GM12878 (cell line): Measurements from ENCODE around the gene NOS3. TPM values are rescaled to one million over a fixed set of nuclear protein-coding genes. Genes with fewer than 3 reads are reported as not detected.

Experiments used
- ATAC-seq: fragments of 200-7000 bp; cut with Tn5 transposase; 3 replicates; pipeline ENCODE4 v1.9.1; 2020; ENCODE audit warnings: mild to moderate bottlenecking, moderate library complexity
- BruUV-seq: library from RNA; stranded (reverse); fragments of 400-500 nt; replicated peaks from 2 replicates; lab custom pipeline; 2021; lab: Mats Ljungman, UMichigan
- CTCF ChIA-PET: fragments of 300-600 bp; sonication (Branson Sonifier 250); formaldehyde crosslinking; extraction: SDS; loops from one replicate; lab custom pipeline; 2021; ENCODE audit warnings: inconsistent platforms; lab: Yijun Ruan, JAX
- POLR2A ChIA-PET: fragments of 350-600 bp; formaldehyde crosslinking; extraction: SDS; loops from one replicate; lab custom pipeline; 2021; ENCODE audit warnings: inconsistent platforms; lab: Charles Lee
- RAD21 ChIA-PET: fragments of 300-600 bp; sonication (Branson Sonifier 250); formaldehyde crosslinking; loops from one replicate; lab custom pipeline; 2023; ENCODE audit warnings: antibody characterized with exemption; ENCODE audit not compliant: unreplicated experiment; lab: Charles Lee
- SMC1A ChIA-PET: fragments of 300-600 bp; sonication (Branson Sonifier 250); formaldehyde crosslinking; loops from one replicate; lab custom pipeline; 2023; ENCODE audit not compliant: unreplicated experiment, uncharacterized antibody; lab: Charles Lee
- DNase-seq: peaks from one replicate; pipeline ENCODE4 v3.0.0-alpha.2; 2011; ENCODE audit warnings: low read depth, low spot score
- FAIRE-seq: peaks from 3 replicates; lab custom pipeline; 2011; peaks lifted over from hg19 to GRCh38; lab: Jason Lieb, UNC
- H2AFZ ChIP-seq: 2 replicates; pipeline ENCODE4 v1.6.0; 2011; ENCODE audit warnings: low read depth, low read length, control low read depth; ENCODE audit not compliant: control insufficient read depth
- H3K27ac ChIP-seq: 2 replicates; pipeline ENCODE4 v1.5.1; 2011; ENCODE audit warnings: control low read depth; ENCODE audit not compliant: control insufficient read depth, insufficient read depth
- H3K27me3 ChIP-seq, 2 experiments: replicated peaks in 1 of 2; 2 replicates each; pipeline versions ENCODE4 v1.6.0 to v1.6.1; 2011; ENCODE audit warnings: low read length in 1 of 2; ENCODE audit not compliant: control insufficient read depth in 2 of 2, insufficient read depth in 2 of 2
- H3K36me3 ChIP-seq, 2 experiments: 2 replicates each; pipeline ENCODE4 v1.5.1; 2011; ENCODE audit warnings: low read length in 1 of 2; ENCODE audit not compliant: control insufficient read depth in 2 of 2, insufficient read depth in 2 of 2
- H3K4me1 ChIP-seq: 2 replicates; pipeline ENCODE4 v1.6.1; 2011; ENCODE audit warnings: mild to moderate bottlenecking, low read length, moderate library complexity, mixed read lengths; ENCODE audit not compliant: control insufficient read depth, insufficient read depth
- H3K4me2 ChIP-seq: 2 replicates; pipeline ENCODE4 v1.6.0; 2011; ENCODE audit warnings: control low read depth; ENCODE audit not compliant: control insufficient read depth, insufficient read depth
- H3K4me3 ChIP-seq: fragments of 200-600 bp; sonication (generic); 2 replicates; pipeline ENCODE4 v1.5.1; 2016
- H3K79me2 ChIP-seq: 2 replicates; pipeline ENCODE4 v1.6.0; 2011; ENCODE audit warnings: low read length; ENCODE audit not compliant: control insufficient read depth, insufficient read depth
- H3K9ac ChIP-seq: 2 replicates; pipeline ENCODE4 v1.8.0; 2011; ENCODE audit warnings: low read length, control low read depth, mixed read lengths; ENCODE audit not compliant: control insufficient read depth, insufficient read depth
- H3K9me3 ChIP-seq: replicated peaks from 3 replicates; pipeline ENCODE4 v1.5.1; 2011; ENCODE audit warnings: mild to moderate bottlenecking, low read length; ENCODE audit not compliant: control insufficient read depth, insufficient read depth
- H4K20me1 ChIP-seq: 2 replicates; pipeline ENCODE4 v1.6.0; 2011; ENCODE audit not compliant: control insufficient read depth, insufficient read depth
- BACH1 ChIP-seq: fragments of 450-650 bp; IDR thresholded peaks from 2 replicates; pipeline ENCODE4 v1.6.1; 2017; ENCODE audit warnings: mild to moderate bottlenecking, borderline replicate concordance
- CHD2 ChIP-seq: IDR thresholded peaks from 2 replicates; pipeline ENCODE4 v1.6.1; 2011; ENCODE audit warnings: low read depth, low read length, improper control_type of control experiment, borderline replicate concordance
- CHD4 ChIP-seq: fragments of 200-600 bp; sonication (generic); IDR thresholded peaks from 2 replicates; pipeline ENCODE4 v1.6.1; 2016; ENCODE audit warnings: mild to moderate bottlenecking
- IKZF1 ChIP-seq: fragments of 450-650 bp; conservative IDR thresholded peaks from 2 replicates; pipeline ENCODE4 v1.6.1; 2017; ENCODE audit warnings: antibody characterized with exemption, mild to moderate bottlenecking
- KLF5 ChIP-seq: fragments of 450-650 bp; IDR thresholded peaks from 2 replicates; pipeline ENCODE4 v1.6.1; 2014; ENCODE audit warnings: mild to moderate bottlenecking; ENCODE audit not compliant: partially characterized antibody
- MTA3 ChIP-seq: IDR thresholded peaks from 2 replicates; pipeline ENCODE4 v1.6.1; 2012; ENCODE audit warnings: low read length, inconsistent platforms, borderline replicate concordance
- NFYB ChIP-seq: IDR thresholded peaks from 2 replicates; pipeline ENCODE4 v1.6.1; 2011; ENCODE audit warnings: low read depth, mild to moderate bottlenecking, low read length, improper control_type of control experiment, moderate library complexity; ENCODE audit not compliant: insufficient read depth
- RCOR1 ChIP-seq: conservative IDR thresholded peaks from 2 replicates; pipeline ENCODE4 v1.6.1; 2012; ENCODE audit warnings: low read depth, low read length, improper control_type of control experiment
- SIX5 ChIP-seq: IDR thresholded peaks from 2 replicates; pipeline ENCODE4 v1.6.1; 2011; ENCODE audit warnings: mild to moderate bottlenecking, low read depth, low read length, moderate library complexity; ENCODE audit not compliant: severe bottlenecking
- SMAD1 ChIP-seq: fragments of 450-650 bp; IDR thresholded peaks from 2 replicates; pipeline ENCODE4 v1.6.1; 2018; ENCODE audit warnings: mild to moderate bottlenecking, low read depth; ENCODE audit not compliant: partially characterized antibody
- TARDBP ChIP-seq: IDR thresholded peaks from 2 replicates; pipeline ENCODE4 v1.6.1; 2016; ENCODE audit warnings: borderline replicate concordance
- ZBED1 ChIP-seq: IDR thresholded peaks from 2 replicates; pipeline ENCODE4 v1.6.1; 2016; ENCODE audit warnings: borderline replicate concordance
- ZNF217 ChIP-seq: fragments of 450-650 bp; IDR thresholded peaks from 2 replicates; pipeline ENCODE4 v1.6.1; 2017; ENCODE audit warnings: antibody characterized with exemption, mild to moderate bottlenecking
- WGBS: methylation state at CpG from one replicate; pipeline ENCODE4 v1.1.6; 2016; ENCODE audit warnings: low lambda C conversion rate; ENCODE audit not compliant: insufficient replicate concordance, insufficient coverage; ENCODE audit errors: missing lambda C conversion rate; 5-methylcytosine and 5-hydroxymethylcytosine counted together
- in situ Hi-C: fragments of 300-500 bp; cut with MboI; formaldehyde crosslinking; loops from 9 replicates; pipeline ENCODE4 v1.14.3; 2018; ENCODE audit warnings: mixed read lengths
- intact Hi-C: fragments of 100-400 bp; cut with micrococcal nuclease; formaldehyde crosslinking; loops from one replicate; pipeline ENCODE4 v1.14.2; 2022; ENCODE audit not compliant: unreplicated experiment
- polyA plus RNA-seq, 11 experiments: library from polyadenylated mRNA; depleted of rRNA in 4 of 11; unstranded in 6 of 11; stranded (reverse) in 5 of 11; fragments of >200 nt; fragmentation: Nextera tagmentation in 4 of 11; fragmentation: Illumina TruSeq in 1 of 11; extraction: Ambion mirVana in 4 of 11; extraction: Trizol in 1 of 11; gene quantifications; 1 replicate in 1 of 11; 2 replicates in 10 of 11; pipeline versions ENCODE4 v1.2.1 to v1.2.3, GENCODE V29; 2011 to 2016; ENCODE audit warnings: inconsistent platforms in 2 of 11, missing spikeins in 2 of 11, low read depth in 1 of 11
- total RNA-seq, 4 experiments: library from RNA; depleted of rRNA in 3 of 4; stranded (reverse); fragments of >200 nt in 3 of 4; fragmentation: Illumina TruSeq in 1 of 4; extraction: Trizol in 1 of 4; gene quantifications; 2 replicates each; pipeline versions ENCODE4 v1.2.1 to v1.2.3, GENCODE V29; 2013 to 2021
- TF ChIP-seq, protein P1 (sequence below): IDR thresholded peaks from 2 replicates; pipeline ENCODE4 v1.6.1; 2012; ENCODE audit warnings: low read depth, low read length, improper control_type of control experiment

Gene NOS3
- total and polyA plus RNA-seq, 10 of the 15 experiments (the other 5 are each of a cell fraction or from before 2014, with no cell fraction given) = 0.06 to 0.92 (median 0.30) TPM; not detected in 3

- Histone ChIP-seq H3K4me1 (no peaks in the 10 kb centered on the region), H3K4me2 (no peak overlapping the region), H3K4me3 (no peak overlapping the region), H3K79me2 (no peaks in the 10 kb centered on the region), H3K9ac (no peak overlapping the region), H3K27me3 (no peaks in the 10 kb centered on the region; a peak in 2 of 4 replicates), H3K9me3 (no peaks in the 10 kb centered on the region), H2AFZ (no peak overlapping the region), H4K20me1 (no peaks in the 10 kb centered on the region), H3K36me3 (no peaks in the 10 kb centered on the region), H3K27ac (no peak overlapping the region)
- ChIA-PET CTCF (no interaction called here), POLR2A (no interaction called here), RAD21 (no interaction called here), SMC1A (no interaction called here)
- DNase-seq = no peak
- FAIRE-seq = no peak
- TF ChIP-seq CHD4 (no peak), SMAD1 (no peak), KLF5 (no peak), CHD2 (no peak), NFYB (no peak), IKZF1 (no peak), SIX5 (no peak), RCOR1 (no peak), BACH1 (no peak), ZBED1 (no peak), TARDBP (no peak), MTA3 (no peak), ZNF217 (no peak)
- TF ChIP-seq, protein P1, sequence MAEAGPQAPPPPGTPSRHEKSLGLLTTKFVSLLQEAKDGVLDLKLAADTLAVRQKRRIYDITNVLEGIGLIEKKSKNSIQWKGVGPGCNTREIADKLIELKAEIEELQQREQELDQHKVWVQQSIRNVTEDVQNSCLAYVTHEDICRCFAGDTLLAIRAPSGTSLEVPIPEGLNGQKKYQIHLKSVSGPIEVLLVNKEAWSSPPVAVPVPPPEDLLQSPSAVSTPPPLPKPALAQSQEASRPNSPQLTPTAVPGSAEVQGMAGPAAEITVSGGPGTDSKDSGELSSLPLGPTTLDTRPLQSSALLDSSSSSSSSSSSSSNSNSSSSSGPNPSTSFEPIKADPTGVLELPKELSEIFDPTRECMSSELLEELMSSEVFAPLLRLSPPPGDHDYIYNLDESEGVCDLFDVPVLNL = no peak
- ATAC-seq = no peak
- in situ Hi-C loops (no loop called here), intact Hi-C loops (no loop called here)
- WGBS = 47% methylated on average over 16 of the region's 17 CpGs
- no TSS peak for BruUV-seq
Observed at GRCh38 chr7:150953061-150953997, 37.5 kb upstream of the NOS3 start.
